ENCODE data around the gene ADIPOQ. TPM values are rescaled to one million over a fixed set of nuclear protein-coding genes. Genes with fewer than 3 reads are reported as not detected.
A peak's percentile ranks its signal among the peaks of the same experiment; 100 is the strongest.
"Not testable (repeated sequence)": the region's sequence is repeated elsewhere in the genome, so short reads cannot be mapped to it uniquely, and the experiment has no call there.

ADIPOQ gene
- total and polyA plus RNA-seq, 2 experiments from 2014 or later, result not detected

DNA sequence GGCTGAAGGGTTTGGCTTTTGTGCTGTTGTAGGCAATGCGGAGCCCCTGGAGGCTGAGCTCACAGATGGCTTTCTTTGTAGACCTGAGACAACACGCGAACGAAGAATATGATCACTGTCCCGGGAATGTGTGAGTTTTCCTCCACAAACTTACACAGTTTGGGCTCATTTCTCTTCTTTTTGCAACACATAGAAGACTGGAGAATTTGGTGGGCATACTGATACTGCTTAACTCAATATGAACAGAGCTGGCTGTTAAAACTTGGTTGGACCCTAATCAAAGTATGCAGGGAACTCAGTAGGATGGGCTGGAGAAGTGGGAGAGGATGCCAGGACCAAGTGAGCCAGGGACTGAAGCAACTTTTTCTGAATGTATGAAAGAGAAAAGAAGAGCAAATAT lies 24.0 kb upstream of the ADIPOQ start:
- no peaks in the 10 kb centered on the region for H4K20me1 ChIP-seq (ENCODE audit: insufficient read depth, poor library complexity, severe bottlenecking)
- no peak overlapping the region for H3K4me3 ChIP-seq
- H3K9me3 ChIP-seq (ENCODE audit: low read depth), result no peaks in the 10 kb centered on the region
- no peaks in the 10 kb centered on the region for H3K4me1 ChIP-seq (ENCODE audit: insufficient read depth)
- H3K27me3 ChIP-seq, result no peaks in the 10 kb centered on the region
- DNase-seq (ENCODE audit: low spot score), result no peak
- no peaks in the 10 kb centered on the region for H3K36me3 ChIP-seq (replicated peaks; ENCODE audit: insufficient read depth, low read depth)
- 93% methylated on average over 5 of the region's 5 CpGs for WGBS (ENCODE audit: low lambda C conversion rate, missing lambda C conversion rate)
- H3K27ac ChIP-seq, result no peak overlapping the region
- TF ChIP-seq EZH2 (IDR thresholded peaks at IDR 0.05; ENCODE audit: borderline replicate concordance) (no peak), EZH2phosphoT487 (IDR thresholded peaks at IDR 0.05; ENCODE audit: low read depth, severe bottlenecking, unreplicated experiment) (no peak)
- TF ChIP-seq, protein P1, sequence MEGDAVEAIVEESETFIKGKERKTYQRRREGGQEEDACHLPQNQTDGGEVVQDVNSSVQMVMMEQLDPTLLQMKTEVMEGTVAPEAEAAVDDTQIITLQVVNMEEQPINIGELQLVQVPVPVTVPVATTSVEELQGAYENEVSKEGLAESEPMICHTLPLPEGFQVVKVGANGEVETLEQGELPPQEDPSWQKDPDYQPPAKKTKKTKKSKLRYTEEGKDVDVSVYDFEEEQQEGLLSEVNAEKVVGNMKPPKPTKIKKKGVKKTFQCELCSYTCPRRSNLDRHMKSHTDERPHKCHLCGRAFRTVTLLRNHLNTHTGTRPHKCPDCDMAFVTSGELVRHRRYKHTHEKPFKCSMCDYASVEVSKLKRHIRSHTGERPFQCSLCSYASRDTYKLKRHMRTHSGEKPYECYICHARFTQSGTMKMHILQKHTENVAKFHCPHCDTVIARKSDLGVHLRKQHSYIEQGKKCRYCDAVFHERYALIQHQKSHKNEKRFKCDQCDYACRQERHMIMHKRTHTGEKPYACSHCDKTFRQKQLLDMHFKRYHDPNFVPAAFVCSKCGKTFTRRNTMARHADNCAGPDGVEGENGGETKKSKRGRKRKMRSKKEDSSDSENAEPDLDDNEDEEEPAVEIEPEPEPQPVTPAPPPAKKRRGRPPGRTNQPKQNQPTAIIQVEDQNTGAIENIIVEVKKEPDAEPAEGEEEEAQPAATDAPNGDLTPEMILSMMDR (IDR thresholded peaks at IDR 0.05; ENCODE audit: poor library complexity), result no peak
- no peaks in the 10 kb centered on the region for H3K9me2 ChIP-seq (replicated peaks; ENCODE audit: insufficient read depth)
- no peaks in the 10 kb centered on the region for H3K79me2 ChIP-seq
- no peak overlapping the region for H3K4me2 ChIP-seq
- no peak overlapping the region for H2AFZ ChIP-seq

DNA sequence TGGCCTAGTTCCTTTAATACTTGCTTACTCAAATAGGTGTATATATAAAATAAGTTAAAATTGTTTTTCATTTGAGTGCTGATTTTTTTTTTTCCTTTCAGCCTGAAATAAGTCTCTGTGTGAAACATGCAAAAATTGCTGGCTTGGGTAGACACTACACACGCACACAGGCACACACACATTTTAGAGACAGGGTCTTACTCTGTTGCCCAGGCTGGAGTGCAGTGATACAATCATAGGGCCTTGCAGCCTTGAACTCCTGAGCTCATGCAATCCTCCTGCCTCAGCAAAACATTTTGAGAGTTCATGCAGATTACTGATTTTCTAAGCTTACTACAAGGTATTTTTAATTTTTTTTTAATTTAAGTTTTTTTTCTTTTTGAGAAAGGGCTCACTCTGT lies 23.6 kb upstream of the ADIPOQ start:
- H3K9me3 ChIP-seq (ENCODE audit: low read depth), result no peaks in the 10 kb centered on the region
- no peaks in the 10 kb centered on the region for H4K20me1 ChIP-seq (ENCODE audit: insufficient read depth, poor library complexity, severe bottlenecking)
- no peaks in the 10 kb centered on the region for H3K79me2 ChIP-seq
- H2AFZ ChIP-seq, result no peak overlapping the region
- no peak overlapping the region for H3K4me3 ChIP-seq
- H3K4me1 ChIP-seq (ENCODE audit: insufficient read depth), result no peaks in the 10 kb centered on the region
- TF ChIP-seq EZH2phosphoT487 (IDR thresholded peaks at IDR 0.05; ENCODE audit: low read depth, severe bottlenecking, unreplicated experiment) (no peak), EZH2 (IDR thresholded peaks at IDR 0.05; ENCODE audit: borderline replicate concordance) (no peak)
- TF ChIP-seq, protein P1 (IDR thresholded peaks at IDR 0.05; ENCODE audit: poor library complexity), result no peak
- 88% methylated on average over 1 of the region's 1 CpG for WGBS (ENCODE audit: low lambda C conversion rate, missing lambda C conversion rate)
- no peak overlapping the region for H3K27ac ChIP-seq
- H3K36me3 ChIP-seq (replicated peaks; ENCODE audit: insufficient read depth, low read depth), result no peaks in the 10 kb centered on the region
- no peaks in the 10 kb centered on the region for H3K9me2 ChIP-seq (replicated peaks; ENCODE audit: insufficient read depth)
- H3K27me3 ChIP-seq, result peaks cover 2% of the 10 kb centered on the region
- H3K4me2 ChIP-seq, result no peak overlapping the region
- no peak for DNase-seq (ENCODE audit: low spot score)

DNA sequence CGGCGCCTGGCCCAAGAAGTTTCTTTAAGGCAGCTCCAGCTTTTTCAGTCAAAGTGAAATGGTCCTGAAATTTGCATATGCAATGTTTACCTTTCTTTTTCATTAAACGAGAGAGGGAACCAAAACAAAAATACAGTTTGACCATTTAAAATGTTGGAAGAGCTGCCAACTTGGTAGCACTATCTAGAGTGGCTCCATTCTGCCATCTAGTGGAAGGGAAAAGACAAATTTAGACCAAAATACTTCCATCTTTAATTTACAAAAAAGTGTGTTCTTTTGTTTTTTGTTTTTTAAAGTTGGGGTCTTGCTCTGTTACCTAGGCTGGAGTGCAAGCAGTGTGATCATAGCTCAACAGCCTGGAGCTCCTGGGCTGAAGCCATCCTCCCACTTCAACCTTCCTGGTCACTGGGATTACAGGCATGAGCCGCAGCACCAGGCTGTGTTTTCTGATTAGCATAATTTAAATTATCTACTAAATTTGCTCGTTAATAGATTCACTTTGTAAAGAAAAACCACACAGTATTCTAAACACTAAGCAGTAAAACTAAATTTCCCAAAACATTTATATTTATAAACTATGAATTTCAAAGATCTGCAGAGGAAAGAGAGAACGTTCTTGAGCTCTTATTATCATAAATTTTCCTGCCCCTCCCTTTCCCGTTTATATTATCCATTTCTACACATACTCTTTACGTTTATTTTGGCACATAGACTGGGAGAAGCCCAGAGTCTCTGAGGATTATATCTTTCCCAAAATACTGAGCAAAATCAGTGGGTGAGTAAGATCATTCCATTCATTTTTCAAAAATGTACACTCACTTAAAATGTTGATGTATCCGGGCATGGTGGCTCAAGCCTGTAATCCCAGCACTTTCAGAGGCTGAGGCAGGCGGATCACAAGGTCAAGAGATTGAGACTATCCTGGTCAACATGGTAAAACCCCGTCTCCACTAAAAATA lies 20.8 kb upstream of the ADIPOQ start:
- H4K20me1 ChIP-seq (ENCODE audit: insufficient read depth, poor library complexity, severe bottlenecking), result no peaks in the 10 kb centered on the region
- H3K4me2 ChIP-seq, result no peak overlapping the region
- no peaks in the 10 kb centered on the region for H3K9me2 ChIP-seq (replicated peaks; ENCODE audit: insufficient read depth)
- WGBS (ENCODE audit: low lambda C conversion rate, missing lambda C conversion rate), result 49% methylated on average over 11 of the region's 11 CpGs
- TF ChIP-seq, protein P1 (IDR thresholded peaks at IDR 0.05; ENCODE audit: poor library complexity), result peak; percentile 65
- TF ChIP-seq EZH2 (IDR thresholded peaks at IDR 0.05; ENCODE audit: borderline replicate concordance), result no peak
- peak; percentile 76 for DNase-seq (ENCODE audit: low spot score)
- H3K27ac ChIP-seq, result no peak overlapping the region
- H3K79me2 ChIP-seq, result no peaks in the 10 kb centered on the region
- no peak overlapping the region for H2AFZ ChIP-seq
- H3K27me3 ChIP-seq, result peaks cover 25% of the 10 kb centered on the region
- no peak overlapping the region for H3K4me3 ChIP-seq
- H3K4me1 ChIP-seq (ENCODE audit: insufficient read depth), result peaks cover 9% of the 10 kb centered on the region
- no peaks in the 10 kb centered on the region for H3K36me3 ChIP-seq (replicated peaks; ENCODE audit: insufficient read depth, low read depth)
- H3K9me3 ChIP-seq (ENCODE audit: low read depth), result no peaks in the 10 kb centered on the region

DNA sequence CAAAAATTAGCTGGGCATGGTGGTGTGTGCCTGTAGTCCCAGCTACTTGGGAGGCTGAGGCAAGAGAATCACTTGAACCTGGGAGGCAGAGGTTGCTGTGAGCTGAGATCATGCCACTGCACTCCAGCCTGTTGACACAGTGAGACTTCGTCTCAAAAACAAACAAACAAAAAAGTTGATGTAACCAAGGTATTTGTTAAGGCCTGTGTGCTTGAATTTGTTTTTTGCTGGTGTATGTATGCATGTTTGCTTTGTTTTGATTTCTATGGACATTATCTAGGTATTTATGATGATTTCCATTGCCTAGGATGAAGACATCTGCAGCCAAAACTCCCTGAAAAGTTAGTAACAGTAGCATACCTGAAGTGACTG lies 20.1 kb upstream of the ADIPOQ start:
- H3K4me1 ChIP-seq (ENCODE audit: insufficient read depth); H3K9me3 ChIP-seq (ENCODE audit: low read depth); H3K4me2 ChIP-seq; H3K79me2 ChIP-seq; H3K9me2 ChIP-seq (replicated peaks; ENCODE audit: insufficient read depth); H2AFZ ChIP-seq; H4K20me1 ChIP-seq (ENCODE audit: insufficient read depth, poor library complexity, severe bottlenecking); H3K4me3 ChIP-seq; DNase-seq (ENCODE audit: low spot score); H3K27ac ChIP-seq; H3K36me3 ChIP-seq (replicated peaks; ENCODE audit: insufficient read depth, low read depth): not testable (repeated sequence)
- H3K27me3 ChIP-seq, result peaks cover 25% of the 10 kb centered on the region
- WGBS (ENCODE audit: low lambda C conversion rate, missing lambda C conversion rate), result 57% methylated on average over 1 of the region's 1 CpG

Data from hepatocyte (in vitro differentiated cells).